DLD1 (cell line): ENCODE results near the gene NUCKS1.
"Not testable (repeated sequence)": the region's sequence is repeated elsewhere in the genome, so short reads cannot be mapped to it uniquely, and the experiment has no call there.

Experiments used
- in situ Hi-C: cut with HindIII; loops from 2 replicates; pipeline ENCODE4 v1.10.0; 2017; ENCODE audit warnings: low sequenced_read_pairs

Gene NUCKS1

DNA sequence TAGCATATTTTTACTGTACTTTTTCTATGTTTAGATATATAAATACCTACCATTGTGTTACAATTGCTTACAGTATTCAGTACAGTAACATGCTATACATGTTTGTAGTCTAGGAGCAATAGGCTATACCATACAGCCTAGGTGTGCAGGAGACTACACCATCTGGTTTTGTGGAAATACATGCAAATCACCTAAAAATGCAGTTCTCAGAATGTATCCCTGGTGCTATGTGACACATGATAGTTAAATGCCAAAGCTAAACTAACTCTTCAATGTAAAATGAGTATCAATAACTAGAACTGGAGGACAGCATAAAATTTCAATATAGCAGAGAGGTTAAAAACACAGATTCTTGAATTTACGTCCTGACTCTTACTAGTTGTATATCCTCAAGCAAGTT is 14.8 kb downstream of the NUCKS1 start:
- in situ Hi-C loops = no loop called here

DNA sequence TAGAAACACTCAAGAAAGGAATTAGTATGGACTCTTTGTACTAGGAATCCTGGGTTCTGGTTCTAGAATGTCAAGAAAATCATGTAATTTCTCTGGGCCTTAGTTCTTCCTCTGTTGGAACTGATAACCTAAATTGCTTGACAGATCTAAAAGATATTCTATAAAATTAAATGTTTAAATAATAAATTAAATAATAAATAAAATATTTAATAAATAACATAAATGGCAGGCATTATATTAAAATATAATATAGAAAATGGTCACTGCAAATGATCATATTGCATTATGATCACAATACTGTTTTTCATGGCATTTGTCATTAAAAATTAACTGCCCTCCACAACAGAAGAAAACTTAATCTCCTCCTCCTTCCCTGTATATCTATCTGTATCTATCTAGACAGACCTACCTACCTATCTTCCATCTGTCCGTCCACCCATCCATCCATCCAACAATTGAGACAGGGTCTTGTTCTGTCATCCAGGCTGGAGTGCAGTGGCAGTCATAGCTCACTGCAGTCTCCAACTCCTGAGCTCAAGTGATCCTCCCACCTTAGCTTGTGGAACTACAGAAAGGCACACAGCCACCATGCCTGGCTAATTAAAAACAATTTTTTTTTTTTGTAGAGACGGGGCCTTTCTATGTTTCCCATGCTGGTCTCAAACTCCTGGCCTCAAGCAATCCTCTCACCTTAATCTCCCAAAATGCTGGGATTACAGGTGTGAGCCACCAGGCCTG is 16.4 kb downstream of the NUCKS1 start:
- in situ Hi-C loops = no loop called here

DNA sequence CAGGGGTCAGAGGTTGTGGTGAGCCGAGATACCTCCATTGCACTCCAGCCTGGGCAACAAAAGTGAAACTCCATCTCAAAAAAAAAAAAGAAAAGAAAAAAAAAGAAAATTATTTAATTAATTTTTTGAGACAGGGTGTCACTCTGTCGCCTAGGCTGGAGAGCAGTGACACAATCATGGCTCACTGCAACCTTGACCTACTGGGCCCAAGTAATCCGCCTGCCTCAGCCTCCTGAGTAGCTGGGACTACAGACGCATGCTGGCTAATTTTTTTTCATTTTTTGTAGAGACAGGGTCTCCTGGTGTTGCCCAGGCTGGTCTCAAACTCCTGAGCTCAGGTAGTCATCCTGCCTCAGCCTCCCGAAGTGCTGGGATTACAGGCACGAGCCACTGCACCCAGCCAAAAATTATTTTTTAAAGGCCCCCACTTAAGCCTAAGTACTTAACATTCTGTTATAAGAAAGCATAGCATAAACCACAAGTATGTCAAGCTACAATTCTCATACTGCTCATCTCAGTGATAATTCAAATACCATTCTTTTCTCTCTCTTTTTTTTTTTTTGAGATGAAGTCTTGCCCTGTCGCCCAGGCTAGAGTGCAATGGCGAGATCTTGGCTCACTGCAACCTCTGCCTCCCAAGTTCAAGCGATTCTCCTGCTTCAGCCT is 19.9 kb downstream of the NUCKS1 start:
- in situ Hi-C loops = no loop called here

DNA sequence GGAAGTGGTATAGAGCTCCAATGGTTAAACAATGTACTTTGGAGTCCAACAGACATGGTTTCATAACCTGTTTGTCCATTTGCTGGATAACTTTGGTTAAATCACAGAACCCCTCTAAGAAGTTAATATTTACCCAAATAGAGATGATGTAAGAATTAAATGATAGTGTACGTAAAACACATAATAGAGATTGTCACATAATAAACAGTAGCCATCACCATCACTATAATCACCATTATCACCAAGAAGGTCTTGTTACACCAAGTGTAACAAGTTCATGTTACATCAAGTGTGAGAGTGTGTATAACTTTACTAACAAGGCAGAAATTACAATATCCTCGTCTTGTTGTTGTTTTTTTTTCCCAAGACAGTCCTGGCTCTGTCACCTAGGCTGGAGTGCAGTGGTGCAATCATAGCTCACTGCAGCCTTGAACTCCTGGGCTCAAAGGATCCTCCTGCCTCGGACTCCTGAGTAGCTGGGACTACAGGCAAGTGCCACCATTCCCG is 23.3 kb downstream of the NUCKS1 start:
- in situ Hi-C loops = no loop called here

DNA sequence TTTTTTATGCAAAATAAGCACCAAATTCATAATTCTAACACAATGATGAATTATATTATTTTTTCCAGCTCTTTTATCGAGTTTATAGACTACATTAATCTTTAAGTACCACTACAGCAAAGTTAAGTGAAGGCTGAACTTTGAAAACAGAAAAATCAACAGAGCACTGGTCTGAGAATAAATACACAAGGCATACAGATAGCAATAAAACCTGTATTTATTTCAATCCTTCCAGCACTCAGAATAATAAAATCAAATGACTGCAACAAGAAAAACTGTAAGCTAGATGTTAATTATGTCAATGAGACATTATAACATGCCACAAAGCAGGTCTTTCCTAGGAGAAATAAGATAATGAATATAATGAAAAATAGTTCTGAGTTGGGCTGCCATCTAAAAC is 24.5 kb downstream of the NUCKS1 start:
- in situ Hi-C loops = no loop called here

DNA sequence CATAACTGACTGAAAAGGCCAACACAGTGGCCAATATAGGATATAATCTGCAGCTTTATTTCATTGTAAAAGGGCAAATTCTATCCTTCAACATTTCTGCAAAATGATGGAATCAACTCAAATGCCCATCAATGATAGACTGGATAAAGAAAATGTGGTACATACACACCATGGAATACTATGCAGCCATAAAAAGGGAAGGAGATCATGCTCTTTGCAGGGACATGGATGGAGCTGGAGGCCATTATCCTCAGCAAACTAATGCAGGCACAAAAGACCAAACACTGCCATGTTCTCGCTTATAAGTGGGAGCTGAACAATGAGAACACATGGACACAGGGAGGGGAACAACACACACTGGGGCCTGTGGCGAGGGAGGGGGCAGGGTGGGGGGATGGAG is 29.2 kb downstream of the NUCKS1 start:
- in situ Hi-C loops = not testable (repeated sequence)

DNA sequence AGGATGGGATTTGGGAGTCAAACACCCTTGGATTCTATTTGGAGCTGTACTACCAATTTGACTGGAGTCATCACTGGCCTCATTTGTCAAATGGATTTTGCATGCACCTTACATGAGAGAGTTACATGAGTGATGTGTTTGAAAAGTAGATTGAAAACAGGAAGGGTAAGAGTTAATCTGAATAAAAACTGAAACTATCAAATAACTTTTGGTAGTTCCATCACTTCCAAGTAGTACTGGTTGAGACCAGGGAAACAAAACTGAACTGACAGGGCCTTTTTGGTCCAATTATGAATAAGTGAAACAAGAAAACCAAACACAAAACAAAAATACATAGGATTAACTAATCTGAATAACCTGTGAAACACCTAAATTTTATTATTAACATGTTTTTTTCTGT is 30.2 kb downstream of the NUCKS1 start:
- in situ Hi-C loops = no loop called here

DNA sequence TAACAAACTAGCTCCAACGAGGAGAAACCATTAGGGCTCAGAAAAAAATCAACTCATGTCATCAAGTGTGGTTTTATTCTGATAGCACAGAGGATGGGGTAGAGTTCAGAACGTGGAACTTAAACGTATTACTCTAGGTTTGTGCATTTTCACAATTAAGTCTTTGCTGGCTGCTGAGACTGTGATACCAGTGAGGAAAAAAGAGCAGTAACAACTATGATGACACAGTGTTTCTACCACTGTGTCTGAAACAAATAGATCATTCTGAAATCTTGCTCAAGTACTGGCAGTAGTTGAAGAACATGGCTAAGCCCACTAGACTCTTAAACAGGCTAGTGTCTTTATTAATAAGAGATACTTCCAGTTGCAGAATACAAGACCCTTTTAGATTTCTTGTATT is 31.0 kb downstream of the NUCKS1 start:
- in situ Hi-C loops = no loop called here

DNA sequence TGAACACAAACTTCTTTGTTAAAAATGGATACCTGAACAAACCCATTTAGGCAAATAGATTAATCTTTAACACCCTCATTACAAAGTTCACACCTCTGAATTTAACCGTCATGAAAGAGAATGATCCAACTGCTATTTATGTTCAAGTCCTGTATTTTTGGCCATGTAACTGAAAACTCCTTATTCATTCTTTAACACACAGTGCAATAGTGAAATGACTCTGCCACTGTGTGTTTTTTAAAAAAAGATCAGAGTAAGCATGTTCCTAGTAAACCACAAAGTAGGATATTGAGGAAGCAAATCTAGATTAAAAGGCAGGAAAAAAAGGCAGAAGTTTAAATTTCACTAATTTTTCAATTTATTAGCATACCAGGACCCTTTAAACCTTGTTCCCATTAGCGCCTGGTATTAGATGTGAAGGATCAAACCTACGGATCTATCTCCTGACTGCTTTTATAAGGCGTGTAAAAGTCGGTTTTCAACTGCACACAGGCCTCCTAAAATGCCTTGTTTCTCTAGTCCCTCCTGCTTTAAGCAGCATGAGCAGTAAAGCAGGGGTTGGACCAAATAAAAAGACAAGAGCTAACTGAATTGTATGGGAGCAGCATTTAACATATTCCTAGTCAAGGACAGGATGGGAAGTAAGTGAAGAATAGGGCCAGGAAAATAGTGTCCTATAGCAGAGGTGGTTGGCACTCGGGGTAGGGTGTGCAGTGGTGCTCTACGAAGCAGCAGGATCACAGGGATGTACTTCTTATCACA is 33.4 kb downstream of the NUCKS1 start:
- in situ Hi-C loops = no loop called here

DNA sequence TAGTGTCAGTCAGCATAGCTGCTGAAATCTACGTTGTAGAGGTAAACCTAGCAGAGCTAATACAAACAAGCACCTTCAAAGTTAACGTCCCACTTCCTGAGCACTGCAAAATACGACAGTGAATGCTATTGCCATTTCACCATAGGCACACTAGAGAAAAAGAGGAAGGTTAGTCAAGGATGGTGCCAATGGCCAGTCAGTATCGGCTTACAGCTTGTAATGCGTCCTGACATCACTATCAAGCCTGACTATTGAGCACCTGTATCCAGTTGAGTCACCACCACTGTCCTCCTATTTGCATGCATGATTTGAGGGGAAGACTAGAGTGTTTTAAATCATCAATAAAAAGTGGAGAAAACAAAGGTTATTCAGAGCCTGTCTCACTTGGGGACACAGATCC is 34.4 kb downstream of the NUCKS1 start:
- in situ Hi-C loops = no loop called here

DNA sequence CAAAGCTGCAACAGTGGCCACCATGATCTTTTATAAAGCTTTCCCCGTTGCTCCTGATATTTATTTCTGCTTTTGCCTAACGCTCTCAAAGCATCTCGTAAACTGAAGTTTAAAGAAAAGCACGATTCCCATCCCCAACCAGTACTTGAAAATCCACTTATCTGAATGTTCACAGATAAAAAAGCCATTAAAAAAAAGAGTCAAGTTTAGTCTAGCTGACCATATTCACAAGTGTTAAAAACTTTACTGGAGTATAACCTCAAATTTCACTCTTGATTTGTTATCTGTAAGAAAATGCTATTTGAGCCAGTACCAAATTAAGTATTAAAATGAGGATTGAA is 35.1 kb downstream of the NUCKS1 start:
- in situ Hi-C loops = no loop called here

DNA sequence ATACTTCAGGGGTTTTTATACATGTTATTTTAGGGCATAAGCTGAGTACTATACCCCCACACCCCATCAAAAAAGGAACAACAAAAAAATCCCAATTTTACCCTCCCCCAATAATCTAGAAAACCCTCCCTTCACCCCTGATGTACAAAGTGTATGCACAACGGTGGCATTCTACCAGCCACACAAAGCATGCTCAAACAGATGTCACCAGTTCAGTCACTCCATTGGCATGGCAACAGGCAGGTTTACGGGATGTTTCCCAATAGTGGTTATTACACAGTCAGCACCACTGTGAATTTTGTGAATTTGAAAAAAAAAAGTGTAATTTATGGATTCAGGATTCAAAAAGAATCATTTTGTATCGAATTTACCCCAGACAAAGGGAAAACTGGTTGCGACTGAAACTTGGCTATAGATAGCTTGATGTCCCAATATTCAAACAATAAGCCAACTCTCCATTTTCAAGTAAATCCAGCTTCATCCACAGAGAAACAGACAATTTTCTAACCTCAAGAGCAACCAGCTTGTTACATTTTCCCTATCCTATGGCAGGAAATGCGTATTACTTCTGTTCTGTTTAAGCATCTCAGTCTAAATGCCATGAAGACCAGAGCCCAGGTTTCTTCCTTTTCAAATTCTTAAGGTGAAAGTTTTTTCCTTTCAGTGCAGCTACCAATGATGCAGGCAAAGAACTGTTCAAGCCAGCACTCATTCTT is 35.6 kb downstream of the NUCKS1 start:
- in situ Hi-C loops = no loop called here

DNA sequence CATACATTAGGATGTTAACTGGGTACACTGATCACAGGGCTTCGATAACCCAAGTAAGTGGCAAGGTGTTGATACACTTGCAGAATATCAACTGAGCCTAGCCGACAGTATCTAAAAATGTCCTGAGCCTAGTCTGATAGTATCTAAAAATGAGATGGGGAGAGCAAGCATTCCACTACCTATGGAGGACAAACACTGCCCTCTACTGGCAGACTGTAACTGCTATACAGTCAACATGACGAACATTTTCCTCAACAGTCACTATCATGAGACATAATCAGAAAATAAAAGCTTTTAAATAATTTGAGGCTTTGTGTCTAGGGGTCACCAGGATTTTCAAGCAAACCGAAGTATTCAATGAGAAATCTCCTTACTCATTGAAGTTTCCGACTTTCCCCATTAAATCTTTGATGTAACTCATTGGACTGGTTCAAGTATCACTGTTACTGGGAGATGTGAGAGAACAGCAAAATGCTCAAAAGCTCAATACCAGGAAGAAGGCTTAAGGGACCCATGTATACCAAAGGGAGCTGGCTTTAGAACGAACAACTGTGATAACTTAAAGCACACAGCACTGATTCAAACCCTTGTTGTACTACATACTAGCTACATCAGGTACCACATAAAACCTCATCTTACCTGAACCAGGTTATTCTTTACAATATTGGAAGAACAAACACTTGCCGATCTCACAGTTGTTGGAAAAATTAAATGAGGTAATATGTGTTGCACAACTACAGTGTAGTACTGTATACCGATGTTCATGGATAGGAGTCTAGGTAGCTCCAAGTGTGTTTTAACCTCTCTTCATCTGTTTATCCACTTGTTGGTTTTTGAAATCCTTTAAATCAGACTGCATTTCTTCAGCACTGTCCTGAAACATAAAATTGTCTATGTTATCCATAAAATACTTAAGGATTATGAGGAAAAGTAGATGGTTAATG is 38.6 kb downstream of the NUCKS1 start:
- in situ Hi-C loops = no loop called here

DNA sequence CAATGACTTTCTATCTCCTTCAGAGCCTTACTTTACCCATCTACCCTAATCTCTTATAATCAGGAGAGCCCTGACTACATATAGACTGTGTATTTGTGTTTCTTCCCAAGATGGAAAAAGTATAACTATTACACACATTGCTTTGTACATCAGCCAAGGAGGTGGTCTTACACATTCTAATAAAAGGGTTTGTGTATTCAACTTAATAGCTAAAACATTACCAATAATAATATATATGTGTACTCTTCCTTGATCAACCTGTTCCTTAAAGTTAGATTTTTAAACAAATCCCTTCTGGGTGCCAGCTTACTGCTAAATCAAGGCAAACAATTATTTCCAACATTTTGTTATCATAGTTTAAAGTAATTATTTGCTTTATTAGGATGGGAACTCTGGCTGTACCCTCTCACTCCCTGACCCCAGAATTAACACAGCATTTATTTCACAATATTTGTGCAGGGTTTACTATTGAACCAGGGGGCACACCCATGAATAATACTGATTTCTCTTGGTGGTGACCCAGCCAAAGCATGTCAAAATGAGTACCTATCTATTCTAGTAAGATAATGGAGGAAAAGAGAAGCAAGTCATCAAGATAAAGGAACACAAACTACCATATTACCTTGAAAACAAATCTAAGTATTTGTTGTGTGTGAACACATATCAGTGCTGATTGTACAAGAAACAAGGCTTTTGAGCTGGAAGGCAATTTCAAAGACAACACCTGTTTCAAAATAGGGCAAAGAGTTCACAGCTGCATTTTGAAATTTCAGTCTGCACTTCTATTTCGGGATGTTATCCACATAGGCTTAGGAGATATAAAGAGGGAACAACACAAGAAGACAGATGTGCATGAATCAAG is 39.5 kb downstream of the NUCKS1 start:
- in situ Hi-C loops = no loop called here

DNA sequence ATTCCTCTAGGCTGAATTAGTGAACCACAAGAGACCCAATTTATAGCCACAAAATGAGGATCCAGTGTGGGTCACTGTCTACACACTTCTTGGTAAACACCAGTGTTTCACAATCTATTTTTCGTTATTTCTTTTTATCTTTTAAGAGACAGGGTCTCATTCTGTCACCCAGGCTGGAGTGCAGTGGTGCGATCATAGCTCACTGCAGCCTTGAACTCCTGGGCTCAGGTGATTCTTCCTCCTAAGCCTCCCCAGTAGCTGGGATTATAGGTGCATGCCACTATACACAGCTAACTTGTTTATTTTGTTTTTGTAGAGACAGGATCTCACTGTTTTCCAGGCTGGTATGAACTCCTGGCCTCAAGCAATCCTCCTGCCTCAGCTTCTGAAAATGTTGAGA is 40.3 kb downstream of the NUCKS1 start:
- in situ Hi-C loops = no loop called here

DNA sequence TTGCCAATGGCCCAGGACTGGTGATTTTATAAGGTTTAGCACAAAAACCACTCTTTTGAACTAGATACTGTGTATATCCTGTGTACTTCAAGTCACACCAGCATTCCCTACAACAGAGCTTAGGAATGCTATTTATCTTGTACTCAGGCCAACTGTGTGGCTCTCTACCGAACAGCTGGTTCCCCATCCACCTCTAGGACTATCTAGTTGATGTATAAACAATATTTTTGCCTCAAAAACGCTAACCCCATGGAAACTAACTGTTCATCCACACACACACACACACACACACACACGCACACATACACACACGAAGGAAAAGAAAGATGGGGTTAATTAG is 41.0 kb downstream of the NUCKS1 start:
- in situ Hi-C loops = no loop called here

DNA sequence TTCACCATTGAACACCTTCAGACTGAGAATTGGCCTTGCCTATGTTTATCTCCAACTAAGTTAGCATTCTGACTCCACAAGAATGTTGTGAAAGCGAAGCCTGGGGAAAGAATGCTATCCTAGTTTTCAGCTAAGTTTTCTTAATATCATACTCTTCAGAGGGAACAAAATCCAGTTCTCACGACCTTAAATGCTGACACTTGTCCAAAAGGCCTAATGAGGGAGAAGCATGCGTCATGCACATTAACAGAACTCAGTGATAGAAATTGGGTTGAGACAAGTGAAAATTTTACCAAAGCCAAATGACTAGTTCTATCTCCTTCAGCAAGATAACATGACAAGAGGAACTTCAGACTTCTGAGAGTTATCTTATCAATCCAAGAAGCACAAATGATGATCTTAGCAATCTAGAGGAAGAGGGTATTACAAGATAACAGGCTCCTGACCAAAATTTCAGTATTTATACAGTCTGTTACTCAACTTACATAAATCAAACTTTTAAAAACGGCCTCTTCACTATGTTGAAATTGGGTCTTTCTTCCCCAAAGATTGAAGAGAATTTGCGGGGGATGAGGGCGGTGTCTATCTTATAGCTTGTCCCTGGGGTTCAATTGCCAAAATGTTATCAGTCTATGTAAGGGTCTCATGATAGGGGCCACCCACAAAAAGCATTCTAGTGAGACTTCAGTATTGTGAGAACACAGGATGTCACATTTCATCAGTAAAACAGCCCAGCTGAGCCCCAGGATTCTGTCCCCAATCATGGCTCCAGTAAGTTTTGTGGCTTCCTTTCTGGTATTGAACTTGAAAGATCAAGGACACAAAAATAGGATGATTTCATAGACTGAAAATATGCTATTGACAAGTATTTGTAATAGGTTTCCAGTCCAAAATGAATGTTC is 43.1 kb downstream of the NUCKS1 start:
- in situ Hi-C loops = no loop called here

DNA sequence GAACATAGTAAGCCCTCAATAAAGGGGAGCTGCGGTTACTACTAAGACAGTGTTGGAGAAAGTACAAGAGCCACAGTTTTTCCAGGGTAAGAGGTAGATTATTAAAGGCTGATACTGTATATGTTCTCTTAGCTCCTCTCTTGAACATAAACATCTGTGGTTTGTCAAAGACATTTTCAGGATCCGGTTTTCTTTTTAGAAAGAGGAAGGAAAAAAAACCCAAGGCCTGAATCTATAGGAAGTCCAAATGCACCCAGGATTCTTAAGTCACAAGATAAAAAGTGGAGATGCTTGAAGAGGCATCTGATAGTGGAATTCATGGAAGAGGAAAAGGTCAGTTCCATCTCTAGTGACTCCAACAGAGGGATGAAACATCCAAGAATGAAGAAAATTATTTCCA is 45.1 kb downstream of the NUCKS1 start:
- in situ Hi-C loops = no loop called here
